Measurements from ENCODE around the gene MRPS22.

GRCh38 chr3:139326131-139326530, 17.7 kb upstream of the MRPS22 start:
- no peak for TF ChIP-seq CTCF (IDR thresholded peaks at IDR 0.05; ENCODE audit: borderline replicate concordance, extremely low read depth, low read length, poor library complexity, severe bottlenecking)
- no peak for TF ChIP-seq EZH2 (IDR thresholded peaks at IDR 0.05; ENCODE audit: borderline replicate concordance, low read depth, low read length, severe bottlenecking)

Data from DND-41 (cell line).